GM18505 (cell line): ENCODE data around the gene BNC2.
"Not testable (repeated sequence)": the region's sequence is repeated elsewhere in the genome, so short reads cannot be mapped to it uniquely, and the experiment has no call there.

Experiments
- ATAC-seq: cut with Tn5 transposase; IDR thresholded peaks from one replicate; pipeline ENCODE4 v1.9.1; 2021; ENCODE audit not compliant: unreplicated experiment
- POLR2A ChIP-seq: IDR thresholded peaks from 4 replicates; pipeline ENCODE4 v1.6.1; 2011; ENCODE audit warnings: borderline replicate concordance; ENCODE audit not compliant: insufficient read depth, insufficient read length; ENCODE audit errors: extremely low read depth

Gene BNC2

DNA sequence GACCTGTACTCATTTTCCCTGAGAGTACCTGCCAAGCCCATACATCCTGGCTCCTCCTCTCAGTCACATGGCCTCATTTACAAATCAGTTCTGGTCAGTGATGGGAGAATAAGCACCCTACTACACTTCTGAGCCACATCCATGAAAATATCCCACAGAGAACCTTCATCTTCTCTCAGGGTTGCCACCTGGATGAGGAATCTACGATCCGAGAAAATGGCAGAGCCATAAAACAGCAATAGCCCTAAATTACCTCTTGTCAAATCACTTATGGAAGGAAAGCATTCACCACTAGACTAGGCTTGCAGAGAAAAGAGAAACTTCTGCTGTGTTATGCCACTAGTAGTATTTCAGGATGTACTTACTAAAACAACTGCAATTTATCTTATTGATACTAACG lies 324.8 kb downstream of the BNC2 start:
- no peak for ATAC-seq
- TF ChIP-seq POLR2A = no peak

DNA sequence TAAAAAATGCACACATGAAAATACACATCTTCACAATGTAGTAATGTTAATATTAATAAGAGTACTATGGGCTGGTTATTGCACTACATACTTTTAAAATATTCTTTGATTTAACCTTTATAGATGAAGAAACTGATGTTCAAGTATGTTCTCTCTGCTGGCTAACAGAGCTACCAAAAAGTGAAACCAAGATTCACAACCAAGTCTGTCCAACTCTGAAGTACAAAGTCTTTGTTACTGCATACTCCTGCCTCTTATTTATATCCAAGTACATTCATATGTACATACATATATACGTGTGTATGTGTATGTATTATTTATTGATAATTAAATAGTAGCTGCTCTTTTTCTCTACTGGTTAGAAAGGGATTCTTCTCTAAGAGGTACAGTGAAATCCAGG lies 325.6 kb downstream of the BNC2 start:
- ATAC-seq = no peak

DNA sequence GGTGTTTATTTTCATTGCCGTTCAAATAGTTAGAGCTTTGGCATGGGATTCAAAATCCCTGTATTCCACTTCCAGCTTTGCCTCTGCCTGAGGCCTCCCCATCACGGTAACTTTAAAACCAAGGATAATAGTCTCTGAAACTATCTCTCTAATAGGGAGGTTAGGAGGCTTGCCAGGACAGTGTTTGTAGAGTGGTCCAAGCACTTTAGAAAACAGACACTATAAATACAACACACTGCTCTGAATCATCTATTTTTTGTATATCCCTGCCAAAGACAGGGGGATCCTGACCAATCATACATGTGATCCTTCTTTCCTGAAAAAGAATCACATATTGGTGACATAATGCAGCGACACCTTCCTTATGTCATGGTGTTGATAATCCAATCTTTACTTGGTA lies 326.8 kb downstream of the BNC2 start:
- no peak for TF ChIP-seq POLR2A
- ATAC-seq = no peak

More for the DNA sequence above, 325.6 kb downstream of the BNC2 start:
- TF ChIP-seq POLR2A = no peak

DNA sequence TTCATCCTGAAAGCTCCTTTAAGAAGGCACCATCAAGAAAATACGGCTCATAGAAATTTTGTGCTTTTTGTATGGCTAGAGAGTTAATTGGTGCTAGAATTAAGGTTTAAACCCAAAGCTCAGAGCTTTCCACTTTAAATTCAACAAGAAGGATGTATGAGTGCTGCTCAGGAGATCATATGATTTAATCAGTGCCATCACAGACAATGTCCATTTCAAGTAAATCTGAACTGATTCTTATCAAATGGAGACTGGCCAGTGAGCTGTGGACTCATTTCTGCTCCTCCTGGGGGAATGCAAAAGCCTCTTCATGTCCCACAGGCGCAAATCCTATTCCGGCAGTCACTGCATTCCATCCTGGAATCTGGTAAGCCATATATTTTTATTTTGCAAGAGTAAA lies 327.2 kb downstream of the BNC2 start:
- TF ChIP-seq POLR2A = no peak
- no peak for ATAC-seq

DNA sequence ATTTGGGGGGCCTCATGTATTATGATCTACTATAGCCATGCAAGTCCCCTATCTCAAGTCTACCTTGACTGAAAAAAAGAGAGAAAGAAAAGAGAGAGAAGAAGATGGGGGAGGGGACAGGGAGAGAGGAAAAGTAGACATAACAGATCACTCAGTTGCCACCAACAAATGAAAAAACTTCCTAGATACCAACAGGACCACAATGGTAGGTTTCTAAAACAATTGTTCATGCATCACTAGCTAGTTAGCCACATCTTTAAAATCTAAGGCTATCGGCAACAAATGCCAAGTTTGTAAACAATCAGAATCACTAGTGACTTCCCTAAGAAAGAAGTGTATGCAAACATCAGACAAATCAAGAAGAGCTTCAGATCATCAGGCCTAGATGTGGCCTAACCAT lies 328.2 kb downstream of the BNC2 start:
- no peak for TF ChIP-seq POLR2A
- no peak for ATAC-seq

DNA sequence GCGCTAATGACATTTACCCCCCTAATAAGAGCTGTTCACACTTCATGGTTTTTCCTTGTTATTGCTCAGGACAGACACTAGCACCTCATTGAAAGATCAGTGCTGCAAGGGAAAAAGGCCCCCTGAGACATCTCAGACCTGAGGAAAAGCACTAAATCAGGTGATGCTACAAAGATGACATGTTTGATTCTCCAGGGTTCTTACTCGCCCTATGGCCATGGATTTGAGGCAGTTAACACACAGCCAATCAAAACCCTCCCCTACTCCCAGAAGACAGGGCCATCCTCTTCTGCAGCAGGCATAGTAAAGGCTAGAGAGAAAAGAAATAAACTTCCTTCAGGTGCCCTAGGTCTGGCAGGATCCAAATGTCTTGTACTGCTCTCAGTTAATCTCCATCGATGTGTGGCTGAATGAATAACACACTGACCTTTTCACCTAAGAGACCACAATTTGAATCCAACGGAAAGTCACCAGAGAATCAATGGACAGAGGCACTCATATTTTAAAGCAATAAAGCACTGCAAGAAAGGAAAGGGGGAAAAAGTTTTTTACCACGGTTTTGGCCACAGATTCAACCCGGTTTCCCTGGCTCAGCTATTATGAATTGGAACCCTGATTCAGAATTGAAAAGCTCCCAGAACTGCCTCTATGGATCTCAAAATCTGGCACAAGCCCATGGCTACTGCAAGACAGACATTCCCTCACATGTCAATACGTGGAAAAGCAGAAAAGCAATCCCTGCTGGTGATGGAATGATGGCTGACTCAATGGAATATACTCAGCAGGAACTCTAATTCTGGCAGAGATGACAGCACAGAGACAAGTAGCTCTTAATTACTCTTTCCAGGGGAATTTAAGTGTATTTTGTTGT lies 329.5 kb downstream of the BNC2 start:
- no peak for TF ChIP-seq POLR2A
- no peak for ATAC-seq

DNA sequence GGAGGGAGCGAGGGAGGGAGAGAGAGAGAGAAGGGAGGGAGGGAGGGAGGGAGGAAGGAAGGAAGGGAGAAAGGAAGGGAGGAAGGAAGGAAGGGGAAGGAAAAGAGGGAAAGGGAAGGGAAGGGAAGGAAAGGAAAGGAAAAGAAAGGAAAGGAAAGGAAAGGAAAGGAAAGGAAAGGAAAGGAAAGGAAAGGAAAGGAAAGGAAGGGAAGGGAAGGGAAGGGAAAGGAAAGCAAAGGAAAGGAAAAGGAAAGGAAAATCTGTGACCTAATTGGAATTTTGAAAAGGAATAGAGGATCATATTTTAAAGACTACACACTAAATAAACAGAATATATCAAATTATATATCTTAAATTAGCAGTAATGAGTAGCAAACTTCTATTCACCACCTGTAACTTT lies 330.8 kb downstream of the BNC2 start:
- not testable (repeated sequence) for ATAC-seq

DNA sequence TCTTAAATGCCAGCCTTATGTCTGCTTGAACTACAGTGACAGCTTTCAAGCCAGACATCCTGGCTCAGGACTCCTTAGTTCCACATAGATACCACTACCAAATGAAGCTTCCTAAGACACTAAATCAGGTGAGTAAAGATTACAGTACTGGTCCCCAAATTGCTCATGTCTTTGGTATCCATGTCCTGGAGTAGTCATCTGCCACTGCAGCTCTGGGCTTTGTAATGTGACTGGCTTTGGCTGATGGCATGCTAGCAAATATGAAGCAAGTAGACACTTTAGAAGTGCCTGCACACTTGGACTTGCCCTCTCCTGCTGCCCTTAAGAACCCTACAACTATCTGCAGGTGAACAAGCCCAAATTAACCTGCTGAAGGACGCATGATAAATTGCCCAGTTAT lies 334.9 kb downstream of the BNC2 start:
- ATAC-seq = no peak

DNA sequence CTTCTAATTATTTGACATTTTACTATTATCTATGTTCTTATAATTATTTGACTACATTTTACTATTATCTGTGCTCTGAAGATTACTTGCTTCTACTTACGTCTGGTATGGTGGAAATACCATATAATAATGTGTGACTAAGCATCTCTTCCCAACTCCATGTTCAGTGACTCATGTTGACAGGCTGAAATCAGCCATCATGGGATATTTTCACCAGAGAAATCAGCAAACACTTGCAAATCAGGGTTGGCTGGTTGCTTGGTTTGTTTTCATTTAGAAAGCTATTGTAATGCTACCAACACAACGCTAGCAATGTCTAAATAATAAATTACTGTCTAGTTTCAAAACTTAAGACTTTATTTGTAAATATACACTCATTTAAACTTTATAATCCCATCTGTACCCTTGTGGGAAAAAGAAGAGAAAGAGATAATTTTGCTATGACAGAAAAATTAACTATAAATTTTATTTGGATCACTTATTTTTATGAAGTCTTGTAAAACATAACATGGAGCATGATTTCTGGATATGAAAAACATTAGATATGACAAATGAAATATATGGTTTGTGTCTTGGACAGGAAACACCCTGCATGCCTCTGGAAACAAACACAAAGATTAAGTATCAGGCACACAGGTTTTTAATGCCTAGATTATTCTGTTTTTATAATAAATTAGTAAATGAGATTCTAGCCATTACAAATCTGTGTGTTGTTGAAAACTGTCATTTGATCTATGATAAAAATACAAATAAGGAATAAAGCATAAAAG lies 337.6 kb downstream of the BNC2 start:
- no peak for TF ChIP-seq POLR2A
- no peak for ATAC-seq

More for the DNA sequence above, 334.9 kb downstream of the BNC2 start:
- TF ChIP-seq POLR2A = no peak

DNA sequence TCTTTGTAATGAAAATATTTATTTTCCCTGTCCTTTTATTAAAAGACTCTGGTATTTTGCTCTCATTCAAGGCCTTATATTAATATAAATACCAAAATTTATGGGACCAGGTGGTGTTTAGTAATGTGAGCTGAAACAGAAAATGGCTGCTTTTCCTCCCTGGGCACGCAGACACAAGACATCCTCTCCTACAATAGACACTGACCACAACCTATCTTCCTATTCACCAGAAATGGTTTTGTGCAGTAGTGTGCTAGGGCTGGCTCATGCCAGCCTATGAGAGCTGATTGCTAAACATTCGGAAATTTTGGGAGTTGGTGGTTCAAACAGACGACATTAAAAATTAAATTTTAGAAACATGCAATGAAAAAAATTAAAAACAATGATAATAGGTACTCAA lies 338.2 kb downstream of the BNC2 start:
- no peak for ATAC-seq
- no peak for TF ChIP-seq POLR2A

DNA sequence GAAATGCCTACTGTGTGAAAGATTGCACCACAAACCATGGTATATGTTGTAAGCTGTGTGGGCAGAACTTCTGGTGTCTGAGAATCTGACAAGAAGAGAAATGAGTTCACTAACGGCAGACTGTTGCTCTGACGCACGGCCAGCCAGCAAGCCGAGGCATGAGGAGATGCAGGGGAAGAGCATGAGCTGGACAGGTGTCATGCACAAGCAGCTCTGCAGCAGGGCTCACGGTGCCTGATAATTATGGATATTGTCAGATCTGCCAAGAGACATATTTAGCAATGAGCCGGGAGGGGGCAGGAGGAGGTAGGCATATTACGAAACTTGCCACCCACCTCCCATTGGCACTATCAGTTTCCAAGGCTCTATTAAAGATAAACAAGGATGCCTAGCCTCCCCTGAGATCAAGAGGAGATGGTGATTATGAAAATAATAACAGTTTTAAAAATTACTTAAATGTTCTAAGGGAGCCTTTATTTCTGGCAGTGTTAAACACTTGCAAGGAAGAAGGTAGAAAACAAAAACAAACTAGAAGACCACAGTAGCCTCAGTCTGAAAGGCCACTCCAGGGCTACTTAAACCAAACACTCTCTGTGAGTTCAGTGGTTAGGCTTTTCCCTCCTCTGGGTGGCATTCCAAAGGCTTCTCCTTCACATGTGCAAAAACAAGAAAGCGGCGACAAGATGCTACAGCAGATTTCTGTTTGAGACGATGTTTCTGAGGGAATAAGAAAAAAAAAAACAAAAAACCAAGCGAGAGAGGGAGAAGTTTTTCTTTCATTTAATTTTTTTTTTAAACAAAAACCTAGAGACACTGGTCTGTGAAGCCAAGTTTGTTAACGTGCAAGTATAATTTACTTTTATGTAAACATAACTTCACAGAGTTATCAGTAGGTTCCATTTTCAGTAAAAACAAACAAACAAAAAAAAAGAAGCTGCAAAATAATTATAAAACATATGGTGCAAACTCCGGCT lies 339.5 kb downstream of the BNC2 start:
- no peak for ATAC-seq

DNA sequence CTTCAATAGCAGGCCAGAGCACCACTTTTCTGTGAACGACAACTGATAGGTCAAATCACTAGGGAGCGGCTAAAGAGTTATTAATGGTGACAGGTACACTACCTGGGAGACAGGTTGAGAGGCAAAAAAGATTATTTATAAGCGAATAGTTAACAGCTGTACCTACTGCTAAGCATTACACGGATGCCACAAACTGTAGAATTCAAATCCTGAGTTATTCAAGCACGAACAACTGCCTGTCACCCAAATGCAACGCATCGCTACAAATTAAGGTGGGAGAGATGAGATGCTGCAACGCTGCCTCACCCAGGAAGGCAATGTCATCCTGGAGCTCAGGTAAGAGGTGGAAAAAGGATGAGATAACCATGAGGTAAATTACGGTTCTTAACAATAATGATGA lies 342.9 kb downstream of the BNC2 start:
- TF ChIP-seq POLR2A = no peak
- no peak for ATAC-seq

More for the DNA sequence above, 339.5 kb downstream of the BNC2 start:
- TF ChIP-seq POLR2A = no peak

DNA sequence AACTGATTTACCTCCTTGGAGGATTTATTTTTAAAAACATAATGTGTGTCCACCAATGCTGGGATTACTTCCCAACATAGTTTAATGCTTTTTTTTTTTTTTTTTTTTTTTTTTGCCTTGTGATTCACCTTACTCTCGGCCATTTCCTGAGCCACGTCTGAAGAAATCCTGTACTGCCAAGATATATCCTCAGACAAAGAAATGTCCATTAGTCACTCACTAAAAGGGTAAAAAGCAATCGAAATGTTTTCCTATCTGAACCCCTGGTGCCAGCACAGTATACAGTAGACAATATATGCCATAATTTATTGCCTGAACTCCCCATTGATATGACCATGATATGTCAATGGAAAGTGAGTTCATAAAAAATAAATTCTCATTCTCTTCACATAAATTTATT lies 344.1 kb downstream of the BNC2 start:
- ATAC-seq = no peak
- no peak for TF ChIP-seq POLR2A

DNA sequence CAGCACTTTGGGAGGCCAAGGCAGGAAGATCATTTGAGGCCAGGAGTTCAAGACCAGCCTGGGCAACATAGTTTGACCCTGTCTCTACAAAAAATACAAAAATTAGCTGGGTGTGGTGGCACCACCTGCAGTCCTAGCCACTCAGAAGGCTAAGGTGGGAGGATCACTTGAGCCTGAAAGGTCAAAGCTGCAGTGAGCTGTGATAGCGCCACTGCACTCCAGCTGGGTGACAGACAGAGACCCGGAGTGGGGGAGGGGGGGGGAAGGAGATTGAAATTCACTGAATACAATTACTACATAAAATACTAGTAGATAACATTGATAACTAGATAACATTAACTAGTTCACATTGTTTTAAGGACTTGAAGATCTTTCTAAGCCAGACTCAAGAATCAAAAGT lies 345.6 kb downstream of the BNC2 start:
- ATAC-seq = no peak
- TF ChIP-seq POLR2A = no peak

DNA sequence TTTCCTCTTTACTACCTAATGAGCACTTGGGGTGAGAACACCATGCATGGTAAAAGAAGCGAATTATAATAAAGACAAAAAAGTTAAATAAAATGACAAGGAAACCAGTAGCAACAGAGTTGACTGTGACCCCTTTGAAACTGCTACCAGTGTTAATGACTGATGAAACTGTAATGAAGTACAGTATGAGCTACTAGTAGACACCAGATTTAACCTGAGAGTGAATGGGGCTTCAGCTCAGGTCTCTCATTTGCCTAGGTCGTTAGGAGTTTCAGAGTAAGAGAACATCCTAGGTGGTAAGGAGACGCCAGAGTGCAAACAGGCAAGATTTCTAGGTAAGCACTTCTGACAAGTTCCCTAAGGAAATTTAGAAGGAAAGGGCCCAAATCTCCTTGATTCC lies 346.4 kb downstream of the BNC2 start:
- no peak for TF ChIP-seq POLR2A
- no peak for ATAC-seq
